ENCODE data around the gene CDC37. TPM values are rescaled to one million over a fixed set of nuclear protein-coding genes. Genes with fewer than 3 reads are reported as not detected.
"Not testable (repeated sequence)": the region's sequence is repeated elsewhere in the genome, so short reads cannot be mapped to it uniquely, and the experiment has no call there.

Gene CDC37
- total RNA-seq, 2 donors from 2014 or later, result 130 to 131 TPM

DNA sequence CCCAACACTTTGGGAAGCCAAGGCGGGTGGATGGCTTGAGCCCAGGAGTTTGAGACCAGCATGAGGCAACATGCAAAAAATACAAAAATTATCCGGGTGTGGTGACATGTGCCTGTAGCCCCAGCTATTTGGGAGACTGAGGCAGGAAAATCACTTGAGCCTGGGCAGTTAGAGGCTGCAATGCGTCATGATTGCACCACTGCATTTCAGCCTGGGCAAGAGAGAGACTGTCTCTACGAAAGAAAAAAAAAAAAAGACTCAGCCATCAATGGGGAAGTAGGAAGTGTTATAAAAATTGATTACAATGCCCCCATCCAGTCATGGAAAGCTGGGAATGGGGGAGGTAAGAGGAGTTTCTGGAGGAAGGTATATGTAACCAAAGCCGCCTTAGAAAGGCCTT lies 28.4 kb downstream of the CDC37 start:
- Histone ChIP-seq H3K27me3 (no peaks in the 10 kb centered on the region), H3K27ac (no peak overlapping the region), H3K4me3 (no peak overlapping the region), H3K36me3 (peaks cover 17% of the 10 kb centered on the region), H3K9me3 (no peaks in the 10 kb centered on the region), H3K4me1 (peaks cover 0 to 10% of the 10 kb centered on the region in 2 donors)
- no peak for DNase-seq (ENCODE audit: low spot score)
- TF ChIP-seq, protein P1, sequence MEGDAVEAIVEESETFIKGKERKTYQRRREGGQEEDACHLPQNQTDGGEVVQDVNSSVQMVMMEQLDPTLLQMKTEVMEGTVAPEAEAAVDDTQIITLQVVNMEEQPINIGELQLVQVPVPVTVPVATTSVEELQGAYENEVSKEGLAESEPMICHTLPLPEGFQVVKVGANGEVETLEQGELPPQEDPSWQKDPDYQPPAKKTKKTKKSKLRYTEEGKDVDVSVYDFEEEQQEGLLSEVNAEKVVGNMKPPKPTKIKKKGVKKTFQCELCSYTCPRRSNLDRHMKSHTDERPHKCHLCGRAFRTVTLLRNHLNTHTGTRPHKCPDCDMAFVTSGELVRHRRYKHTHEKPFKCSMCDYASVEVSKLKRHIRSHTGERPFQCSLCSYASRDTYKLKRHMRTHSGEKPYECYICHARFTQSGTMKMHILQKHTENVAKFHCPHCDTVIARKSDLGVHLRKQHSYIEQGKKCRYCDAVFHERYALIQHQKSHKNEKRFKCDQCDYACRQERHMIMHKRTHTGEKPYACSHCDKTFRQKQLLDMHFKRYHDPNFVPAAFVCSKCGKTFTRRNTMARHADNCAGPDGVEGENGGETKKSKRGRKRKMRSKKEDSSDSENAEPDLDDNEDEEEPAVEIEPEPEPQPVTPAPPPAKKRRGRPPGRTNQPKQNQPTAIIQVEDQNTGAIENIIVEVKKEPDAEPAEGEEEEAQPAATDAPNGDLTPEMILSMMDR (IDR thresholded peaks at IDR 0.05), result no peak

DNA sequence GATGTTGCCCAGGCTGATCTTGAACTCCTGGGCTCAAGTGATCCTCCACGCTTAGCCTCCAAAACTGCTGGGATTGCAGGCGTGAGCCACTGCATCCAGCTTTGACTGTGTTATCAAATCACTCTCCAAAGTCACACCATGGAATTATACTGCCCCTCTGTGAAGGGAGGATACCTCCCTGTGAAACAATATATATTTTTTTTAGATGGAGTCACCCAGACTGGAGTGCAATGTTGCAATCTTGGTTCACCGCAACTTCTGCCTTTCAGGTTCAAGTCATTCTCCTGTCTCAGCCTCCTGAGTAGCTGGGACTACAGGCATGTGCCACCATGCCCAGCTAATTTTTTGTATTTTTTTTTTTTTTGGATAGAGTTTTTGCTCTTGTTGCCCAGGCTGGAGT lies 30.7 kb downstream of the CDC37 start:
- TF ChIP-seq, protein P1 (IDR thresholded peaks at IDR 0.05), result no peak
- no peak overlapping the region for H3K4me3 ChIP-seq
- H3K27me3 ChIP-seq, result no peaks in the 10 kb centered on the region
- no peak for DNase-seq (ENCODE audit: low spot score)
- H3K9me3 ChIP-seq, result no peaks in the 10 kb centered on the region
- H3K4me1 ChIP-seq, result no peaks in the 10 kb centered on the region
- no peak overlapping the region for H3K27ac ChIP-seq
- H3K36me3 ChIP-seq, result peaks cover 16% of the 10 kb centered on the region

DNA sequence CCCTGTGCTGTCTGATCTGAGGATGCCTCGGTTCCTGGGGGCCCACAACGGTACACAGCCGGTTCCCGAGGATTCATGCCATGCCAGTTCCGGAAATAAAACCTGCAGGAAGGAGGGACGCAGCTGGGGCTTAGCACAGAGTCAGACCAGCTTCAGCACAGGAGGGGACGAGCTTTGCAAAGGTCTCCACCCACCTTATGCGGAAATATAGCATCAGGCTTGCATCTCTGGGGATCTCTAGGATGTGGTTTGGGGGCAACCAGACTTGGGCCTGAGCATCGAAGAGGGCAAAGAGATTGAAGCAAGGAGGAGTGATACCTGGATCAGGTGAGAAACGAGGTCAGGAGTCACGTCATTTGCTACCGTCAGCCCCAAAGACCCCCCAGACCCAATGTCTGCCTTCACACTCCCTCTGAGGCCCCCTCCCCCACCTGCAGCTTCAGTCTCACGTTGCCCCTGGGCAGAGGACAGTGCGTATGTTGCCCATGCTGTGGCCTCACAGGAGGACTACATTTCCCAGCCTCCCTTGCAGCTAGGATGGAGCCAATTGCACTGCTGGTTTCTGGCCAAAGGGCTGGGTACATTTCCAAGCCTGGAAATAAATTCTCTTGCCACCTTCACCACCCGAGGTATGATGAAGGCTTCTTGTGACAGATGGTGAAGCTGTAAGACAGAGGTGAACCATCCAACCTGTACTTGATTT lies 35.1 kb downstream of the CDC37 start:
- Histone ChIP-seq H3K4me3 (no peak overlapping the region), H3K4me1 (no peaks in the 10 kb centered on the region), H3K27me3 (no peaks in the 10 kb centered on the region), H3K36me3 (peaks cover 39% of the 10 kb centered on the region), H3K27ac (no peak overlapping the region), H3K9me3 (no peaks in the 10 kb centered on the region)
- TF ChIP-seq, protein P1 (IDR thresholded peaks at IDR 0.05), result no peak
- no peak for DNase-seq (ENCODE audit: low spot score)

DNA sequence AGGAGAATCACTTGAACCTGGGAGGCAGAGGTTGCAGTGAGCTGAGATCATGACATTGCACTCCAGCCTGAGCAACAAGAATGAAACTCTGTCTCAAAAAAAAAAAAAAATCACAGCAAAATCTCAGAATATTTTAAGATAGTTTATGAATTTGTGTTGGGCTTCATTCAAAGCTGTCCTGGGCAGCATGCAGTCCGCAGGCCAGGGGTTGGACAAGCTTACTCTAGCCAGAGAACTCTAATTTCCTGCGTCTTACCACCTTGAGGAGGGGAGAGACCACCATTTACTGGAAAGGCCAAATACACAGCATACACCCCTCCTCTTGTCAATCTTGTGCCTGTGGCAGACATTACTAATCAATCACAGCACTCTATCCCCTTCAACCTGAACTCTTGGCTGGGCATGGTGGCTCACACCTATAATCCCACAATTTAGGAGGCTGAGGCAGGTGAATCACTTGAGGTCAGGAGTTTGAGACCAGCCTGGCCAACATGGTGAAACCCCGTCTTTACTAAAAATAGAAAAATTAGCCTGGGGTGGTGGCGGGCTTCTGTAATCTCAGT lies 36.3 kb downstream of the CDC37 start:
- not testable (repeated sequence) for DNase-seq (ENCODE audit: low spot score); H3K9me3 ChIP-seq; H3K4me1 ChIP-seq; H3K27ac ChIP-seq; H3K27me3 ChIP-seq; H3K4me3 ChIP-seq
- peaks cover 51% of the 10 kb centered on the region for H3K36me3 ChIP-seq

DNA sequence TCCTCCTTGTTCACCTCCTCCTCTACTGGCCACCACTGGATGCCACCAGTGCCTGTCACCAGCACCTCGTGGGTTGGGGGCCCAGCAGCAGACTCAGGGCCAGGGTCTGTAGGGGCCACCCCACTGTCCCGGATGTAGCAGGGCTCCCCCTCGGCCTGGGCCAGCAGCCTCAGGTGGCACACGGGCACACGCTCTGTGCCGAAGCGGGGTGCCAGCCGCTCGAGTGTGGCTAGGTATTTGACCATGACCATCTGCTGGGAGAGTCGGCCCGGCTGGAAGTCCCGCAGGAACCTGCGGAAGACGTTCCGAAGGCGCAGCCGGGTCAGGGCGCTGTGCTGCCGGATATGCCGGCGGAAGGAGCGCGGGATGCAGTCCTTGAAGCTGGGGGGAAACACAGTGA lies 37.8 kb downstream of the CDC37 start:
- no peak overlapping the region for H3K27ac ChIP-seq
- peaks cover 60% of the 10 kb centered on the region for H3K36me3 ChIP-seq
- no peak for DNase-seq (ENCODE audit: low spot score)
- TF ChIP-seq, protein P1 (IDR thresholded peaks at IDR 0.05), result no peak
- H3K4me1 ChIP-seq, result no peaks in the 10 kb centered on the region
- no peaks in the 10 kb centered on the region for H3K27me3 ChIP-seq
- no peaks in the 10 kb centered on the region for H3K9me3 ChIP-seq
- H3K4me3 ChIP-seq, result no peak overlapping the region

DNA sequence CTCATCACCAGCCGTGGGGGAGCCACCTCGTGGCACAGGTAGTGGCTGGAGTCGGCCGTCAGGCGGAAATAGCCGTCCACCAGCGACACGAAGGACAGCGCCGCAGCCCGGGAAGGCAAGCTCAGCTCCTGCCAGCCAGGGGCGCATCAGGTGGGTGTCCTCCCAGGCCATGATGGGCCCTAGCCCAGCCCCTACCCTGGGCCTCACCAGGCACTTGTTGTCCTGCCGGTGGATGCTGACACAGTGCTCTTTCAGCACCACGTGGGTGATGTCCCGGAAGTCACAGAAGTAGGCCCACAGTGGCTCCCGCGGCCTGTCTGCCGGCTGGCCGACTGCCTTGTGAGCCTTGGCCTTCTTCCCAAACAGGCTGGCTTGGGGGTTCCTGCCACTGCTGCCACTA lies 38.7 kb downstream of the CDC37 start:
- TF ChIP-seq, protein P1 (IDR thresholded peaks at IDR 0.05), result no peak
- H3K4me1 ChIP-seq, result no peaks in the 10 kb centered on the region
- no peak for DNase-seq (ENCODE audit: low spot score)
- no peak overlapping the region for H3K4me3 ChIP-seq
- no peaks in the 10 kb centered on the region for H3K27me3 ChIP-seq
- peaks cover 60% of the 10 kb centered on the region for H3K36me3 ChIP-seq
- no peak overlapping the region for H3K27ac ChIP-seq
- H3K9me3 ChIP-seq, result no peaks in the 10 kb centered on the region

Measured in right atrium auricular region (tissue), 2 donors.